HEK293 (cell line): Measurements from ENCODE around the gene FAM181A.

Experiments used
- CTCF ChIP-seq: fragments of 450-650 bp; formaldehyde crosslinking; IDR thresholded peaks from 2 replicates; pipeline ENCODE4 v1.5.1; 2016; ENCODE audit warnings: missing biosample characterization, missing genetic modification characterization
- PRDM2 ChIP-seq: fragments of 450-650 bp; formaldehyde crosslinking; IDR thresholded peaks from 2 replicates; pipeline ENCODE4 v1.5.1; 2016; ENCODE audit warnings: missing biosample characterization, missing genetic modification characterization, borderline replicate concordance
- SP2 ChIP-seq: fragments of 450-650 bp; formaldehyde crosslinking; IDR thresholded peaks from 2 replicates; pipeline ENCODE4 v1.5.1; 2016; ENCODE audit warnings: missing biosample characterization, missing genetic modification characterization
- YY1 ChIP-seq: fragments of 450-650 bp; formaldehyde crosslinking; IDR thresholded peaks from 2 replicates; pipeline ENCODE4 v1.5.1; 2018; ENCODE audit warnings: missing biosample characterization, missing genetic modification characterization
- ZBTB1 ChIP-seq: fragments of 450-650 bp; formaldehyde crosslinking; IDR thresholded peaks from 2 replicates; pipeline ENCODE4 v1.5.1; 2016; ENCODE audit warnings: missing biosample characterization, missing genetic modification characterization
- ZNF174 ChIP-seq: fragments of 450-650 bp; formaldehyde crosslinking; IDR thresholded peaks from 2 replicates; pipeline ENCODE4 v1.5.0; 2017; ENCODE audit warnings: missing biosample characterization, mild to moderate bottlenecking, missing genetic modification characterization
- ZNF274 ChIP-seq, 2 experiments: fragments of 200-500 bp in 1 of 2; fragments of 450-650 bp in 1 of 2; sonication (Bioruptor generic) in 1 of 2; formaldehyde crosslinking in 1 of 2; IDR thresholded peaks; 2 replicates each; pipeline versions ENCODE4 v1.5.1 to v1.6.1; 2014 to 2016; ENCODE audit warnings: borderline replicate concordance in 1 of 2, inconsistent platforms in 1 of 2, low read length in 1 of 2, missing biosample characterization in 1 of 2, missing genetic modification characterization in 1 of 2
- ZNF433 ChIP-seq: fragments of 450-650 bp; formaldehyde crosslinking; IDR thresholded peaks from 2 replicates; pipeline ENCODE4 v1.5.1; 2016; ENCODE audit warnings: missing biosample characterization, missing genetic modification characterization, low read depth
- ZNF707 ChIP-seq: fragments of 450-650 bp; formaldehyde crosslinking; IDR thresholded peaks from 2 replicates; pipeline ENCODE4 v1.5.1; 2016; ENCODE audit warnings: missing biosample characterization, missing genetic modification characterization

GRCh38 chr14:93930989-93931307, 3.8 kb downstream of the FAM181A start:
- TF ChIP-seq CTCF (tag by site-specific recombination) (no peak), ZNF274 (IDR thresholded peaks at IDR 0.05; ENCODE audit: low read length) (no peak), ZNF274 (tag by site-specific recombination; IDR thresholded peaks at IDR 0.05; ENCODE audit: borderline replicate concordance) (no peak), YY1 (no peak), ZNF433 (no peak), ZNF174 (tag by site-specific recombination) (no peak), SP2 (tag by site-specific recombination) (no peak), ZBTB1 (tag by site-specific recombination) (no peak), ZNF707 (tag by site-specific recombination) (no peak), PRDM2 (tag by site-specific recombination) (no peak)
